ENCODE data around the gene INPP5B. TPM values are rescaled to one million over a fixed set of nuclear protein-coding genes. Genes with fewer than 3 reads are reported as not detected.

INPP5B gene
- total RNA-seq, 2 donors from 2014 or later: 14.3 to 24.6 TPM

DNA sequence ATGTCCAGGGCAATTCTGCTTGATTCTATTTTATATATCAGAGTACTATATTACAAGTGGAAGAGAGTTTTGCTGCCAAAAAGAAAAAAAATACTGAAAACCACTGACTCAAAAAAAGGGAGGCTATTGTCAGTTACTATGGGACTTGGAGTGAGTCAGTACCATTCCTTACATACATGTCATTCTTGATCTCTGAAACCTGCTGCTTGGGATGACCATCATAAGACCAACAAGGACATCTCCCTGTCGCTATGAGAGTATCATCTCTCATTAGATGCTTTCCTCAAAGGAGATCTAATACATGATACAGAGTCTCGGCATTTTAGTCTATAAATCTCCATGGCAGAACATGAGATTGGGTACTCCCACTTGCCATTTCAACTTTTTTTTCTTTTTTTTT is 11.8 kb upstream of the INPP5B start:
- Histone ChIP-seq H3K27ac (no peak overlapping the region), H3K4me1 (no peaks in the 10 kb centered on the region), H3K9ac (ENCODE audit: low read depth in 2 of 2, low read length in 2 of 2) (no peak overlapping the region), H3K4me3 (no peak overlapping the region), H3K27me3 (no peaks in the 10 kb centered on the region), H3K9me3 (no peaks in the 10 kb centered on the region), H3K36me3 (peaks cover 6% of the 10 kb centered on the region)
- TF ChIP-seq, protein P1, sequence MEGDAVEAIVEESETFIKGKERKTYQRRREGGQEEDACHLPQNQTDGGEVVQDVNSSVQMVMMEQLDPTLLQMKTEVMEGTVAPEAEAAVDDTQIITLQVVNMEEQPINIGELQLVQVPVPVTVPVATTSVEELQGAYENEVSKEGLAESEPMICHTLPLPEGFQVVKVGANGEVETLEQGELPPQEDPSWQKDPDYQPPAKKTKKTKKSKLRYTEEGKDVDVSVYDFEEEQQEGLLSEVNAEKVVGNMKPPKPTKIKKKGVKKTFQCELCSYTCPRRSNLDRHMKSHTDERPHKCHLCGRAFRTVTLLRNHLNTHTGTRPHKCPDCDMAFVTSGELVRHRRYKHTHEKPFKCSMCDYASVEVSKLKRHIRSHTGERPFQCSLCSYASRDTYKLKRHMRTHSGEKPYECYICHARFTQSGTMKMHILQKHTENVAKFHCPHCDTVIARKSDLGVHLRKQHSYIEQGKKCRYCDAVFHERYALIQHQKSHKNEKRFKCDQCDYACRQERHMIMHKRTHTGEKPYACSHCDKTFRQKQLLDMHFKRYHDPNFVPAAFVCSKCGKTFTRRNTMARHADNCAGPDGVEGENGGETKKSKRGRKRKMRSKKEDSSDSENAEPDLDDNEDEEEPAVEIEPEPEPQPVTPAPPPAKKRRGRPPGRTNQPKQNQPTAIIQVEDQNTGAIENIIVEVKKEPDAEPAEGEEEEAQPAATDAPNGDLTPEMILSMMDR (IDR thresholded peaks at IDR 0.05): no peak
- intact Hi-C loops (cut with DNase I): no loop called here
- no peak for DNase-seq

GRCh38 chr1:37955685-37956084 is 8.8 kb upstream of the INPP5B start:
- Histone ChIP-seq H3K4me1 (no peaks in the 10 kb centered on the region), H3K27me3 (no peaks in the 10 kb centered on the region), H3K27ac (no peak overlapping the region), H3K9me3 (no peaks in the 10 kb centered on the region), H3K4me3 (no peak overlapping the region), H3K36me3 (peaks cover 6% of the 10 kb centered on the region), H3K9ac (ENCODE audit: low read depth in 2 of 2, low read length in 2 of 2) (no peak overlapping the region)
- DNase-seq: no peak
- TF ChIP-seq, protein P1 (IDR thresholded peaks at IDR 0.05): no peak
- intact Hi-C loops (cut with DNase I): no loop called here

DNA sequence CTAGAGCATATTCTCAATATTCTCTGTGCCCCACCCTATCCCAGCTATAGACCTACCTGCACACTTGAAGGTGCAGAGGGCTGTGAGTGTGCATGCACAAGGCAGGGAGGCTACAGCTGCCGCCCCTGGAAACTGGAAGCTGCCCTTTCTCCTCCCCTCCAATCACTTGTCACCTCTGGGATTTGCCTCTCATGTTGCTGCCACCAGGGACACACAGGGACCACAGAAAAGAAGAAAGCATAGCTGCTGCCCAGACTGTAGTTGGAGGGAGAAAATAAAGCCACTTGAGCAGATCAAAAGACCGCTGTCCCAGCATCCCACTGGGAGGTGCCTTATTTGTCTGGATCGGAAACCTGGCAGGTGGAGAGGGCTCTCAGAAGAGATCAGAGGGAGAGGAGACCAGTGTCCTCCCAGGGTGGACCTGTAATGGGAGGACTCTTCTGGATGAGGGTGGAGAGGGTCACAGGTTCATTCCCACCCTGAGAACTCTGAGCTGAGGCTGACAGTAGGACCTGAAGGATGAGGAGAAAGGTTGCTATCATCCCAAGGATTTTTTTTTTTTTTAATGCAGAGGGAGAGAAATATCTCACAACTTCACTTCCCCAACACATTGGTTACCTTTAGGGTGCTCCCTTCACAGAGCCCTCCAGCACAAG is 7.6 kb upstream of the INPP5B start:
- Histone ChIP-seq H3K27ac (no peak overlapping the region), H3K27me3 (no peaks in the 10 kb centered on the region), H3K9ac (ENCODE audit: low read depth in 2 of 2, low read length in 2 of 2) (no peak overlapping the region), H3K36me3 (peaks cover 5% of the 10 kb centered on the region), H3K4me1 (no peaks in the 10 kb centered on the region), H3K4me3 (no peak overlapping the region), H3K9me3 (no peaks in the 10 kb centered on the region)
- no peak for DNase-seq
- intact Hi-C loops (cut with DNase I): no loop called here
- TF ChIP-seq, protein P1 (IDR thresholded peaks at IDR 0.05): no peak

DNA sequence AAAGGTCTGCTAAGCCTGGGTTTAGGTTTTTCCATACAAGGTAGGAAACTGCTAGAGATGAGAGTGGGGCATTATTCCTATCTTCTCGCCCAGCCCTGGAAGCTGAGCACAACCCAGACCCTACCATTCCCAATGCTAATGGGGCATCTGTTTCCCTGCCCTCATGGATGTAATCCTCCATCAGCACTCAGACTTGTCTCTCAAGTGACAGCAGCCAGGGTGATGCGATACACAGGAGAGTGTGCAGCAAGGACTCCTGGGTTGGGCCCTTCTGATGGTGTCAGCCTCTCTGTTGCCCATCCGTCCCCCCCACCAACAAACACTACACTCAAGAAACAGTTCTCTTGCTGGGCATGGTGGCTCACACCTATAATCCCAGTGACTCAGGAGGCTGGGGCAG is 5.9 kb upstream of the INPP5B start:
- no peak for DNase-seq
- H3K27ac ChIP-seq: no peak overlapping the region
- no peak overlapping the region for H3K9ac ChIP-seq (ENCODE audit: low read depth in 2 of 2, low read length in 2 of 2)
- no peaks in the 10 kb centered on the region for H3K27me3 ChIP-seq
- H3K4me3 ChIP-seq: no peak overlapping the region
- TF ChIP-seq, protein P1 (IDR thresholded peaks at IDR 0.05): no peak
- intact Hi-C loops (cut with DNase I): no loop called here
- no peaks in the 10 kb centered on the region for H3K9me3 ChIP-seq
- H3K4me1 ChIP-seq: no peaks in the 10 kb centered on the region
- no peaks in the 10 kb centered on the region for H3K36me3 ChIP-seq

GRCh38 chr1:37951783-37952624 is 5.2 kb upstream of the INPP5B start:
- no peaks in the 10 kb centered on the region for H3K27me3 ChIP-seq
- no peak for DNase-seq
- intact Hi-C loops (cut with DNase I): no loop called here

More at GRCh38 chr1:37951783-37952624, 5.2 kb upstream of the INPP5B start:
- no peak overlapping the region for H3K27ac ChIP-seq
- no peaks in the 10 kb centered on the region for H3K4me1 ChIP-seq
- H3K9me3 ChIP-seq: no peaks in the 10 kb centered on the region
- no peak overlapping the region for H3K4me3 ChIP-seq
- TF ChIP-seq, protein P1 (IDR thresholded peaks at IDR 0.05): no peak
- no peak overlapping the region for H3K9ac ChIP-seq (ENCODE audit: low read depth in 2 of 2, low read length in 2 of 2)
- no peaks in the 10 kb centered on the region for H3K36me3 ChIP-seq
